Right ventricle myocardium superior (tissue), 1 donor: ENCODE results near the gene SCO1. TPM values are rescaled to one million over a fixed set of nuclear protein-coding genes. Genes with fewer than 3 reads are reported as not detected.

ENCODE experiments used
- ATAC-seq: fragments of 200-7000 bp; cut with Tn5 transposase; one replicate; pipeline ENCODE4 v1.9.1; 2020; ENCODE audit warnings: mild to moderate bottlenecking; ENCODE audit not compliant: poor library complexity
- DNase-seq: peaks from one replicate; pipeline ENCODE4 v3.0.0-alpha.2; 2020
- intact Hi-C: fragments of 100-400 bp; cut with DNase I; formaldehyde crosslinking; loops from one replicate; pipeline ENCODE4 v1.11.2; 2022
- total RNA-seq: library from RNA; stranded (reverse); fragmentation: NEBNext Ultra II Directional; extraction: Animal tissue kit (Norgen Biotek cat#: 25700); gene quantifications from one replicate; pipeline ENCODE4 v1.2.1, GENCODE V29; 2021
- donor health status: DM: no; HTN: yes; CAD: no; lungs with severe emphysema.

The SCO1 gene
- total RNA-seq, 1 donor from 2014 or later = 27.6 TPM

GRCh38 chr17:10628756-10629155 is 68.6 kb downstream of the SCO1 start:
- DNase-seq (no peak), ATAC-seq (no peak)
- intact Hi-C loops = no loop called here

DNA sequence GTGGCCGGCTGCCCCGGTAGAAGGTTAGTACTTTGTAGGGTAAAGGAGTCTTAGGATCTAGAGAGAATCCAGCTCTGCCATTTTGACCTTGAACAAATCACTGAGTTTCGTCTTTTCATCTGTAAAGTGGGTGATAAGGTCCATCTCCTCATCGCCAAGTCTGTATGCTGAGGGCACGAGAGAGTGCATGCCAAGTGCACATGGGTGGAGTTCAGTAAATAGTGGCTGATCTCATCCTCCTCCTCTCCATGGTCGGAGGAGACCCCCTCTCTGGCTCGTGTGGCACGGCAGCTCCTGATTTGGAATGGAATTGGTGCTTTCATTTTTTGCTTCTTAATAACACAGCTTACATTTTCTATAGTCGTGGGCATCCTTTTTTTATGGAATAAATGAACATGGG is 70.9 kb downstream of the SCO1 start:
- intact Hi-C loops = no loop called here
- ATAC-seq (no peak), DNase-seq (no peak)

DNA sequence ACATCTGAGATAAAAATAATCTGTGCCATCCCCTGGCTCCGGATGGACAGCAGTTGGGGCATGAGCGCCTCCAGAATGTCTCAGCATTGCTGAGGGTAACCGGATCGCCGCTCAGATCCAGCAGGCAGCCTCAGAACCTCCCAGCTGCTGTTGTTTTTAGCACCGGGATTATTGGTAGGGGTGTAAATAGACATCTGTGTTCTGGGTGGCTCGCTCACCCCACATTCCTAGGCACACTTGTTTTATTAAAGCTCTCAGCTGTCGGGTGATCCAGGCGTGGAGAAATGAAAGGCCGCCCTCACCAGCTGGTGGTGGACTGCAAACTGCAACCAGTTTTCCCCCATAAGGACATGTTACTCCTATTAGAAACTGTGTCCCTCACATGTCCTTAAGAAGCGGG is 72.4 kb downstream of the SCO1 start:
- intact Hi-C loops = no loop called here
- ATAC-seq (no peak), DNase-seq (no peak)

DNA sequence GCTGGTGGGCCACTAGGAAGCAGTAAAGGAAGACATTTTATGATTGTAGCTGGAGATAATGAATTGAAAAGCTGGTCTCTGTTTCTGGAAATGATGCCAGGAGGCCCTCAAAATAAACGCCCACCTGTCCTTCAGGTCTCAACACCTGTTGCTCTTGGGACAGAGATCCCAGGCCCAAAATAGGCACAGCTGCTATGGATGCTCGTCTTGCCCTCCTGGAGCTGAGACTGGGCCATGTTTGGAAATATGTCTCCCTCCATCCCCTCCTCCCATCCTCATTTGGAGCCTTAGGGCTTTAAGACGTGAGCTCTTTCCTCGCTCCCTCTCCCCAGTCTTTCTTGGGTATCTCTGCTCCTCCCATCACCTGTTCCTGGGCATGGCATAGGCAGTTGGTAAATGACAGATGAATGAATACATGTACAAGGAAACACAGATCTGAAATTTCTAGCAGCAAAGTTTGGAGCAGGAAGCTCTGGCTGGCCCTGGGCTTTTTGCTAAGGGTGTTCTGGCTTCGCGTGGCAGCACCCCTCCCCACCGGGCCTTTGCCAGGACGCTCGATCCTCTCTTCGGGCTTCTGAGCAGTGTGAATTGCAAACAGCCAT is 73.5 kb downstream of the SCO1 start:
- intact Hi-C loops = no loop called here
- no peak for DNase-seq
- no peak for ATAC-seq

DNA sequence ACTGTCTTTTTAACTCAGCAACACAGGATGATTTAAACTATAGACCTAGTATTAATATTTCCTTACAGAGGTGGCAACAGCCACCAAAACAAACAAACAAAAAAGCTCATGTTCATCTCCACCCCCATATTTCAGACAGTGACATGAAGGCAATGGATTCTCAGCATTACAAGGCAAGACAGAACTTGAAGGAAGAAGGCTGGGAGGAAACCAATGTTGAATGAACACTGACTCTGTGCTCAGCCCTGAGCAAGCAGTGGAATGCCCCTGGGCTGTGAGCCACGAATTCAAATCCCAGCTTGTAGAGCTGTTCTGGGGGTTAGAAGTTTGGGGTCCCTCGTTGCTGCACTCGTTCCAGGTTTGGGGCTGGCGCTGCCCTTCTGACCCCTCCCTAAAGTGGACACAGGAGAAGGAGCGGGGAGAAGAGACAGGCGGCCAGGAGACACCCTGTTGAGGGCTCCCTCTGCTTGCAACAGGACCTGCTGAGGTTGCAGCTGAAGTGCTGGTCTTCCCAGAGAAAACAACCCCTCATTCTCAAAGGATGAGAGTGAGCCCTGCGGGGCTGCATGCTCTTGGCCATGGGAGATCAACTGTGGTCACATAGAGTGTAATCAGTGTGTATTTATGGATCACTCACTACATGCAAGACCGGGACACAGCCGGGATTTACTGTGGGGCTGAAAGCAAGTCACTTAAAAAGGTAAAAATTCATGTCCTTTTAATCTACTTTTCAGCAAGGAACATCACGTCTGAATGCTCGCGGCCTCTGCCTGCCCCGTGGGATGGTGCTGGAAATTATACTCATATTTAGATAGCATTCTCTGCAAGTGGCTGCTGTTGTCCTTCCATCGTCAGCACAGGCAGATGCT is 74.5 kb downstream of the SCO1 start:
- no peak for ATAC-seq

More for the DNA sequence above, 74.5 kb downstream of the SCO1 start:
- DNase-seq = no peak
- intact Hi-C loops = no loop called here

Other genes with a start within 250 kb of the SCO1 start
- gene MYH4, start 228.0 kb downstream of the SCO1 start, total RNA-seq = not detected
- not detected for gene MYH1, start 179.0 kb downstream of the SCO1 start, total RNA-seq
- gene MYH2, start 147.9 kb downstream of the SCO1 start, total RNA-seq = not detected
- 0.22 TPM for gene MYH3, start 40.2 kb downstream of the SCO1 start, total RNA-seq
- gene ADPRM, start 61 bp upstream of the SCO1 start, total RNA-seq = 3.3 TPM
- 7.6 TPM for gene TMEM220, start 32.5 kb upstream of the SCO1 start, total RNA-seq
- not detected for gene TMEM238L, start 106.6 kb upstream of the SCO1 start, total RNA-seq
- gene PIRT, start 140.6 kb upstream of the SCO1 start, total RNA-seq = not detected